ENCODE measurements around the gene ATP5ME.

Gene ATP5ME

GRCh38 chr4:689723-690122, 15.6 kb upstream of the ATP5ME start:
- H3K4me3 ChIP-seq (ENCODE audit: low read depth, low read length), result no peak overlapping the region
- no peak for TF ChIP-seq CTCF (IDR thresholded peaks at IDR 0.05; ENCODE audit: borderline replicate concordance, insufficient read depth, low read depth, low read length)

DNA sequence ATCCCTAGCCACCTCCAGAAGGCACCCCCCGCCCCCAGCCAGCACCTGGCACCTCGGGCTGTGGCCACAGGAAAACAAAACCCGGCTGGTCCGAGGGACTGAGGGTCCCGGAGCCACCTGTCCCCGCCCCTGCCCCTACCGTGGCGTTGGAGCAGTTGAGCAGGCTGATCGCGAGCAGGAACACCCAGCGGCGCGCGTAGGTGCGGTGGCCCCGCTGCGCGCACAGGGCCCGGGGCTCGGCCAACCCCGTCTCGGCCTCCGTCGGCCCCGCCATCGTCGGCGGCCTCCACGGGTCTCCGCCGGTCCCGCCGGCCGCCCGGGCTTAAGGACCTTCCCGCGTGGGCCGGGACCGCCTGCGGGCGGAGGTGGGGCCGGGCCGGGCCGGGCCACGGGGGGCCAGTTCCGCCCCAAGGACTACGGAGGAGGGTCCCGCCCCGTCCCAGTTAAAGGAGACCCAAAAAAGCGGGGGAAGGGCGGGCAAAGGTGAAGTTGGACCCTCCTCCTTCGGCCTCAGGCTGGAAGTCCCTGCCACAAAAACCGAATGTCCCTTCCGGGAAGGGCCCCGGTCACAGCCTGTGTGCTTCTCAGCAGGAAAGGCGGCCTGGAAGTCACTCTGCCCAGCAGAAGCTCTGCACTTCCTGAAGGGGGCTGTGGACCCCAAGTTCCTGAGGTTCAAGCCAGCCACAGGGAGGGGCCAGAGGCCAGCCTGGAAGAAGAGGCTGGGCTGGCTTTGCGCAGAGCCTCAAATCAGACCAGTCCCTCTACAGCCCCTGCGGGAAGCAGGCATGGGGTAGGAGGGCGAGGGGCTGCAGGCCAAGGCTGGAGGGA, 15.0 kb upstream of the ATP5ME start, which contains the start of gene SLC49A3:
SLC49A3 (minus strand) TSS at position 298 of the 828 bp plus-strand sequence; CDS start at position 274, 24 bp downstream.
- no peak for TF ChIP-seq CTCF (IDR thresholded peaks at IDR 0.05; ENCODE audit: borderline replicate concordance, insufficient read depth, low read depth, low read length)
- no peak within 1 kb of the TSS for H3K4me3 ChIP-seq (ENCODE audit: low read depth, low read length)

DNA sequence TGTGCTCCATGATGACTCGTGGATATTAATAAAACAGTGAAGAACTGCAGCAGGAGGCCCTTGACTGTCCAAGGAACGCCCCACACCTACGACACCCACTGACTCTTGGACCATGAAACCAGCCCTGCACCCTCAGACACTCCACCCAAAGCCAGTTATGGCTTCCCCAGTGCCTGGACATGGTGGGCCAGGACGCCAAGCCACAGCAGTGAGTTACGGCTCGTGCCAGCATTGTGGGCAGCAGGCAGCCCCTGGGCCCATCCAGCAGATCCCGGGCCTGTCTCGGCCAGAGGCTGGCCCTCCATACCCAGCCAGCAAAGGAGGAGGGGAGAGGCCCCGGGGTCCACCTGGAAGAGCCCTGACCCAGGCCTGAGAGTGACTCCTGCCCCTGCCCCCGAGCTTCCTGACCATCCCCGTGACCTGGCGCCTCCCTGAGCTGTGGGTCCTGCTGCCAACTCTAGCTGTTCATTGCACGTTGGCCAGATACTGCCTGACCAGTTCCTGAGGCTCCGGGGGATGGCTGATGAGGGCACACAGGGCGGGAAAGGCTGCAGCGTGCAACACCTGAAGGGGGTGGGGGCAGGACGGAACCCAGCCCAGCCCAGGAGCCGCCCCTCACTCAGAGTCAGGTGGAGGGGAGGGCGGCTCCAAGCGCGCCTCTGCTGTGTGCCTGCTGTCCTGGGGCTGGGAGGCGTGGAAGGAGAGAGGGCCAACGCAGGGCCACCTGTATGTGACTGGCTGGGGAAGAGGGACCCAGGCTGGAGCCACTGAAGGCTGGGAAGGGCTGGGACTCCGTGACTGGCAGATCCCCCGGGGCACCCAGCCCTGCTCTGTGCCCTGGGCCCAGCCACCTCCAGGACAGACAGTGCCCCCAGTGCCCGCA, 14.1 kb upstream of the ATP5ME start:
- H3K4me3 ChIP-seq (ENCODE audit: low read depth, low read length), result no peak overlapping the region
- TF ChIP-seq CTCF (IDR thresholded peaks at IDR 0.05; ENCODE audit: borderline replicate concordance, insufficient read depth, low read depth, low read length), result no peak

- H3K4me3 ChIP-seq (ENCODE audit: low read depth, low read length), result no peak overlapping the region
- TF ChIP-seq CTCF (IDR thresholded peaks at IDR 0.05; ENCODE audit: borderline replicate concordance, insufficient read depth, low read depth, low read length), result no peak
Observed at GRCh38 chr4:687048-687970, 13.2 kb upstream of the ATP5ME start.

GRCh38 chr4:686413-687040, 12.5 kb upstream of the ATP5ME start:
- H3K4me3 ChIP-seq (ENCODE audit: low read depth, low read length), result no peak overlapping the region
- no peak for TF ChIP-seq CTCF (IDR thresholded peaks at IDR 0.05; ENCODE audit: borderline replicate concordance, insufficient read depth, low read depth, low read length)
